GM19397 (cell line): ENCODE measurements around the gene SUGCT.
A peak's percentile ranks its signal among the peaks of the same experiment; 100 is the strongest.

ENCODE experiments used
- ATAC-seq: cut with Tn5 transposase; IDR thresholded peaks from one replicate; pipeline ENCODE4 v1.9.1; 2021; ENCODE audit warnings: mild to moderate bottlenecking, moderate library complexity; ENCODE audit not compliant: unreplicated experiment

SUGCT gene

DNA sequence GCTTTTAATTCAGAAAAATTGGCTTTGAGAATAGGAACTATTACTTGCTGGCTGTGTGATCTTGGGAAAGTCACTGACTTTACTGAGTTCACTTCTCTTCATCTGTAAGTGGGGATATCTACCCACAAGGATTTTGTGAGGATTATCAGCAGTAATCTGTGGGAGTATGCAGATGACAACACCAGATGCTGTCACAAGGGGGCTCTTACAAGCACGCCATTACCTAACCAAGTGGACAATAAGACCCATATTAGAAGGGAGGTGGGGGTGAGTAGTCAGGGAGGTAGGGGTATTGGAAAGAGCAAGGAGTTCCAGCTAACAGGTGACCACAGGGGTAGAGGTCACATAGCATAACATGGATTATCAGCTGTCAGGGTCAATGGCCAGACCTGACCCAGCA is 569.4 kb downstream of the SUGCT start:
- no peak for ATAC-seq

DNA sequence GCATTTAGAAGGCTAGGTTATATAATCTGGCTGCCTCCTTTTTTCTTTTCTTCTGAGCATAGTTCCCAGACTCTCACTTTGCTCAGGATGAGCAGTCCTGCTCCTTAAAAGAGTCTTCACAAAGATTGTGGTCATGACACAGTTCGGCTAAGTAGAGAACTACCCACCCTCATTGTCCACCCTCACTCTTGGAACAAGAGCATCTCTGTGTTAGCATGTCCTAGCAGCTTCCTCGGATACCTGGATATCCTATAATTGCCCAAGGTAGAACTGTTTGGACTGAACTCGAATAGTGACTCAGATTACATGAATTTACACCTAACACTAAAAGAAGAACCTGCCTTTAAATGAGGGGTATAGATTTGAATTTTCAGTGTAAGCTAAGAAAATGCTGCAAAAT is 572.0 kb downstream of the SUGCT start:
- ATAC-seq: no peak

DNA sequence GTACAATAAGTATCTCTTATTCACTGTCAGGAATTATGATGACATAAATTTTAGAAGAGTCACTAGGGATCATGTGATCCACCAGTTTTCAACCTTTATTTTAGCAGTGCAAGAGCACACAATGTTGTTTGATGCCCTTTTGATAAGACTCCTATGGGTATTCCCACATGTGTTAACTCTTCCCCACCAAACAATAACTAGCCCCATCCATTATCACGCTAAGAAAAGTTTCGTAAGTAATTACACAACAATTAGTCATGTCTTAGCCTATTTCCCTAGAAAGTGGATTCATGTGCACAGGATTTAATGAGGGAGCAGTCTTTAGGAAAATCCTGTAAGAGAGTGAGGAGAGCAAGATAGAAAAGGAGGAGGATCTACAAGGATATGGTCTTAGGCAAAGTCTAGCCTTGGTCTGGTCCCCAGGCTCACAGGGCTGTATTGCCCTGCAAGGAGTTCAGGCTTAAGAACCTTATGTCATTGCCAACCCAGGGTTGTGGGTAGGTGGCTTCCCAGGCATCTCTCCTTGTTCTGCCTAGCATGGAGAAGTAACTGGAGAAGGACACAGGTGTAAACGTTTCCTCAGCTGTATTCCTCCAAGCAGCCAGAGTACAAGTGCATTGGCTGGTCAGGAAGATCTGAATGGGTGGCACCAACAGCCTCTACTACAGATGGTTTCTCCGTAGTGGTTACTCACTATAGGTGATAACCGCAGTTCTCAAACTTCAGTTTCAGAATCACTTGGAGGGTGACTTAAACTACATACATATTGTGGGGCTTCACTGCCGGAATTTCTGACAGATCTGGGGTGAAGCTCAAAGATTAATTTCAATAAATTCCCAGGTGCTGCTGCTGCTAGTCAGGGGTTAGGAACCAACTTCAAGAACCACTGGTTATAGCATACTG is 574.5 kb downstream of the SUGCT start:
- peak; percentile 74 for ATAC-seq

GRCh38 chr7:40711706-40712105 is 576.9 kb downstream of the SUGCT start:
- no peak for ATAC-seq

DNA sequence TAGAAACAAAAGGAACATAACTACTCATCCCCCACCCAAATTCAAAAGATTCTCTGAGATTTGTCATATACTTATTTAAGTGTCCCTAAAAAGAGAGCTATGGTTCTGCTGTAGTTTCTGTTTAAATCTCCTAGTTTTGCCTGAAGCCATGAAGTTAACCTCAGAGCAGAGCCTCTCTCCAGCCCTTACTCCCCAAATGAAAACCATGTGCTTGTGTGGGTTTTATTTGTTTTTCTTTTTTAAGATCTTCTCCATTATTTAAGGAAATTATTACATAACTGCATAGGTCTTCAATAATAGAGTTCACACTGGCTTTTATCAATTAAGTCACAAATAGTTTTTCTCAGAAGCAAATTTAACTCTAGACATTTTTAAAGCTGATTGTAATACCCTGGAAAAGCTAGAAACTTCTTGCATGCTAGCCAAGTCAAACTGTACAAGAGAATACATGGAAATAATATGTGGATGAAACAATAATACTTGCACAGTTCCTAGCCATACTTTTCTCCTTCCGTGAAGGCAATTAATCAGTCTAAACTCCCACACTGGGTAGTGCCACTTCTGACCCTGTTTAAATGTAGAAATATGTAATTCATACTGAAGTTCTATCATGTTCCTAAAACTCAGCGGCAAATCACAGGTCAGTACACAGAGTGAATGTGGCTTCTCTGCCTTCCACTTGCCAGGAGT is 579.7 kb downstream of the SUGCT start:
- ATAC-seq: no peak

DNA sequence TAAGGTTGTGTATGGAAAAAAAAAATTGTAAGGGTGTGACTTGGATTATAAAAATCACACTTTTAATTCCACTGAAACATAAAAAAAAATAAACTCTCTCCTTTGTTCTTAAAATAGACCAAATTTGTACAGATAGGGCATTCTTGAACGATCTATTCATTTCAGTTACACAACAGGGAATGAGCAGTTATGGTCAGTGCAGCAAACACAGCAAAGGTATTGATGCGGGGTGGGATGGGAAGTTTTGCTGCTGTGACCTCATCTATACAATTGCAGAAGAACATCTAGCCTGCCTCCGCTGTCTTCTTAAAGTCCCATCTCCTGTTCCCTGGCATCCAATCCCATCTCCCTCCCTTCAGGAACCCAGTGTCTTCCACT is 580.2 kb downstream of the SUGCT start:
- ATAC-seq: no peak

DNA sequence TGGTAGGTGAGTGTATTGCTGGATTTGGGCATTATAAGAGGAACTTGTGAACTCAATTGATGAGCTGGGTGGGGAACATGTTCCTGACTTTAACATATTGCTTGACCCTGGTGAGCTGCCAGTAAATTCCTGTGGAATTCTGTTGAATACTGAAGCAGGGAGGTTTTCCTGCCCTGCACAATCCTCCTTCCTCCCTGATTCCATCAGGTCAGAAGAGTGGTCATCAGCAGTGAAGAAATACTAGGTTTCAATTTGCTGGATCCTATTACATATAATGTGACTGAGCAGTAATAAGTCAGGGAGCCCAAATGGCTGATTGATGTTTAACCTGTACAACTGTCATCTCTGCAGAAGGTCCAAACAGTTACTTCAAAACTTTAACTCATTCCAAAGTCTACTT is 581.2 kb downstream of the SUGCT start:
- ATAC-seq: no peak

- ATAC-seq: peak; percentile 72
Observed at GRCh38 chr7:40717242-40717641, 582.4 kb downstream of the SUGCT start.

DNA sequence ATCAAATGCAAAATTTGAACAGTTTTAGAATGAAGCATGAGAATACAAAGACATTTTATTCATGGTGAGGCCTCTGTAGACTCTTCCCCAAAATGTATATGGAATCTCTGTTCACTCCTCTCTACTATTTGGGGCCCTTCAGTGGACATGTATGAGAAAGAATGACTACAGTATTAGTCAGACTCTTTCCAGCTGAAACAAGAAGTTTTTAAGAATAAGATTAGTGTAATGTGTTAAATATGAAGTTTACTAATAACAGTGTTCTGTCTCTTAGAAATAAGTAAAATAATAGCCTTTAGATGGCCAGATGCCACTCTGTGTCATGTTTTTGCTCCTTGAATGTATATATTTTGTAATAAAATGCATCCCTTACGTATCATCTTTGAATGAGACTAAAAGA is 585.6 kb downstream of the SUGCT start:
- ATAC-seq: no peak

DNA sequence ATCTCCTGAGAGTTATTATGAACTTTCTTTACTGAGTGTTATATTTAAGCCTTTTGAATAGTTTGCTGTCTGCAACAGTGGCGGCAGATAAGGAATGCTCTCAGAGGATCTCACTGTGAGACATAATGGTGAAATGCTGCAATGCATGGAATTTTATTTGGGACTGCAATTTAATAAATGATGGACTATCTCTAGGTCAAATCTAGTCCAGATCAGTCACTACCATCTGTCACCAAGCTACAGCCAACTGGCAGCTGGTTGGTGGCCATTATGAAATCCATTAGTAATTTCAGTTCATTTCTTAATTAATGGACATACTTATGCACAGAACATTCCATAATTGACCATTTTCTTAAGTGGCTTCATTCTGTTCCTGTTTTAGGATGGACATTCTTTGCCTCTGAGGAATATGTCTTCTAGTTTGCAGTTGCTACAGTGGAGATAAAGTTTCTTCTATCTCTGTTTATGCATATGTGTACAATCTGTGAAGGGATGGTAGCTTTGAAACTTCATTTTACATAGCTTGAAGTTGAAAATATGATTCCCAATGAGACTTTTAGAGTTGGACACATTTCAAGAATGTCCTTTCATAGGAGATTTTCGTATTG is 586.6 kb downstream of the SUGCT start:
- ATAC-seq: no peak

- ATAC-seq: no peak
Observed at GRCh38 chr7:40722242-40722641, 587.4 kb downstream of the SUGCT start.

DNA sequence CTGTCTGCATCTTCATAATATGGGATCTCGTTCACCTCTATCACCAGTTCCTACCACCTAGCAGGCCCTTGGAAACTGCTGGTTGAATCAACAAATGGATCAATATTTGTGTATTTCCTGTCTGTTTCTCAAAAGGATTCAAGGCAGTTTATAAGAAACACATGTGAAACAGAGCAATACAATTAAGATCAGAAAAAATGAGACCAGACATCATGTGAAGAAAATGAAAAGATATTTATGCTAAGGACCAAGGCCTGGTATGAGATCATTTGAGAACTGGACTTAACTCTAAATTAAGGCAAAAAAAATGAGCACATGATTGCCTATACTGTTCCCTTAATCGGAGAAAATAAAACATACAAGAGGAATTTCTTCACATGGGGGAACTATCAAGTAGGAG is 589.0 kb downstream of the SUGCT start:
- no peak for ATAC-seq

GRCh38 chr7:40726559-40726958 is 591.8 kb downstream of the SUGCT start:
- ATAC-seq: no peak

- no peak for ATAC-seq
Observed at GRCh38 chr7:40733114-40733513, 598.3 kb downstream of the SUGCT start.

DNA sequence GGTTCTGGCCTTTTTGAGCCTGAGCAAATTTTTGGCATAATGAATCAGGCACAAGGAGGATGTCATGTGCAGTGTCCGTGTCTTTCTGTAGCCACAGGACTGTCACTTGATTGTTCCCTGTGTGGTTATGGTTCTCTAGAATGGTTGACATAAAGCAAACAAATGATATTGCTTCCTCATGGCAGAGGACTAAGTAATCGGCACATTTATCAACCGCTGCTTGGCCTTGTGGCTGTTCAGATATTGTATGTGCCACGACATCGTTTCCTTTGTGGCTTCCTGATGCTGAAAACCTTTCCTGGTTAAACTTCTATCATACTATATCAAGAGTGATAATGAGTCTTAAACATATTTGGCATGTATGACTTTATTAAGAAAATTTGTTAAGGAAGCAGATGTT is 598.8 kb downstream of the SUGCT start:
- ATAC-seq: no peak

- no peak for ATAC-seq
Observed at GRCh38 chr7:40739257-40739656, 604.5 kb downstream of the SUGCT start.

- ATAC-seq: no peak
Observed at GRCh38 chr7:40742270-40742669, 607.5 kb downstream of the SUGCT start.

GRCh38 chr7:40746841-40747556 is 612.2 kb downstream of the SUGCT start:
- no peak for ATAC-seq

DNA sequence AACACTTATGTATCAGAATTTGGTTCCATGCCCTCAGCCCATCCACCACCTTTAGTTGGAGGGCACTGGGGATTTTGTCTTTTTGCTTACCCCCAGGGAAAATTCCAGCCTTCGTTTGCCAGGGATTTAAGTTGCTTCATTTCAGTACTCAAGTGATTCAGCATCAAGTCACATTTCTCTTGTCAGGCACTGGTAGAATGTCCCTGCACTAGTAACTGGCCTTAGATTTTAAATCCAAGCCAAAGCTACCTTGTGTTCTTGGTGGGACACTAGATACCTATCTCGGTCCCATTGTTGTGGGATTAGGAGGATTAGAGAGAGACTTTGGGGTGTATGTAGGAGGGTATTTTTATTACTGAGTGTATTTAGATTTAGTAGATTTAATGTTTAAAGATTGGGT is 613.1 kb downstream of the SUGCT start:
- ATAC-seq: no peak

GRCh38 chr7:40749877-40750276 is 615.1 kb downstream of the SUGCT start:
- ATAC-seq: no peak

DNA sequence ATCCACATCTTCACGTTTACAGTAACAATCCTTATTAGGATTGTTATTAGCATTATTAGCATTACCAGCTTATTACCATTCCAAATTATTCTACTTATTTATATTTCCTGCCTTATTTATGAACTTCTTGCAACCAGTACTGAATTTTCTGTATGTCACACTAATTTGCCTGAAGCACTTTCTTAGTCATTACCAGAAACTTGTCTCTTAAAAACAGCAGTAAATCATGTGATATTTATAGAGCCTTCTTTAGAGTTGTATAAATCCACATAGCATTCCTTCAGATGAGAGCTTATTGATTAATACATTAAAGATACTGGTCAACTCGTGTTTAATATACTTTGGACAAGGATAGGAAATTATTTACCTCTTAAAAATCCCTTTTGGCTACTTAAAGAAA is 618.6 kb downstream of the SUGCT start:
- ATAC-seq: no peak
